Neutrophil (primary cell): ENCODE data around the gene MCOLN2.

Source experiments
- H3K27ac ChIP-seq: fragments of 200-600 bp; sonication (generic); 2 replicates; pipeline ENCODE4 v1.5.1; 2016; ENCODE audit warnings: mild to moderate bottlenecking, moderate library complexity
- H3K27me3 ChIP-seq: fragments of 200-600 bp; sonication (generic); 2 replicates; pipeline ENCODE4 v1.6.0; 2016; ENCODE audit warnings: mild to moderate bottlenecking
- H3K36me3 ChIP-seq: fragments of 200-600 bp; sonication (generic); 2 replicates; pipeline ENCODE4 v1.5.1; 2017
- H3K4me1 ChIP-seq, 2 experiments: fragments of 200-600 bp in 1 of 2; sonication (generic) in 1 of 2; 1 replicate in 1 of 2; 2 replicates in 1 of 2; pipeline versions ENCODE4 v1.5.1 to v1.6.1; 2013 to 2016; ENCODE audit warnings: low read depth in 1 of 2, low read length in 1 of 2, mild to moderate bottlenecking in 1 of 2, moderate library complexity in 1 of 2; ENCODE audit not compliant: control insufficient read depth in 1 of 2, insufficient read depth in 1 of 2
- H3K4me3 ChIP-seq, 2 experiments: fragments of 200-600 bp in 1 of 2; sonication (generic) in 1 of 2; 1 replicate in 1 of 2; 2 replicates in 1 of 2; pipeline ENCODE4 v1.5.1; 2013 to 2016; ENCODE audit warnings: low read depth in 1 of 2, low read length in 1 of 2, mild to moderate bottlenecking in 1 of 2, moderate library complexity in 1 of 2
- H3K9me3 ChIP-seq: fragments of 200-600 bp; sonication (generic); 2 replicates; pipeline ENCODE4 v1.5.1; 2016
- CTCF ChIP-seq: fragments of 200-600 bp; sonication (generic); IDR thresholded peaks from 2 replicates; pipeline ENCODE4 v1.5.1; 2016; ENCODE audit warnings: antibody characterized with exemption

The MCOLN2 gene

GRCh38 chr1:84885469-84885868 lies 111.4 kb downstream of the MCOLN2 start:
- H3K4me3 ChIP-seq: no peak overlapping the region
- peaks cover 3% of the 10 kb centered on the region for H3K27me3 ChIP-seq
- H3K9me3 ChIP-seq: no peaks in the 10 kb centered on the region
- H3K27ac ChIP-seq: no peak overlapping the region
- no peaks in the 10 kb centered on the region for H3K36me3 ChIP-seq
- peaks cover 3 to 9% of the 10 kb centered on the region in 2 experiments for H3K4me1 ChIP-seq
- no peak for TF ChIP-seq CTCF

DNA sequence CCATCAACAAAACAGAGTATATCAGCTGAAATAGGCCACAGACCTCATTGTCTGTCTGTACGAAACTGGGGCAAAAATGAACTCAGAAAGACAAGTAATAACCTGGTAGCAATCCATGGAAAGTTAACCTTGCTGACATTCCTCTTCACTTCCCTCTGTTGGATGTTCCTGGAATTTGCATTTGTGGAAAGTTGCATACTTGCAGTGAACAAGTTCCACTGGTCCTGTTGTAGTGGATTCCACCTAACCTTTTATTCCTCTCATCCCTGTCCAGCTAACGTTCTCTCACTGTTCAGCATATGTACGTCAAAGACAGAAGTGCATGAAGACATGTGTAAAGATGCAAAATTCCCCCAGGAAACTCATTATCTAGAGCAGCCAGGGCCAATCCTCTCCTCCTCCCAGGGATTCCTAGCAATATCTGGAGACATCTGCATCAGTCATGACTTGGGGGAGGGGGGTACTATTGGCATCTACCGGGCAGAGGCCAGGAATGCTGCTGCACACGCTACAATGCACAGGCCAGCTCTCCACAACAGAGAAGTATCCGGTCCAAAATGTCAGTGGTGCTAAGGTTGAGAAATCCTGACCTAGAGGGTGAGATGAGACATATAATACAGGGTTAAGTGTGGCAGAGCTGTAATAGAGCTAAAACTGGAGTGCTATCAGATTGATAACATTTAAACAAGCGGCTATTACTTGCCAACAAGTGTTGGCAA lies 112.1 kb downstream of the MCOLN2 start:
- TF ChIP-seq CTCF: no peak
- H3K27me3 ChIP-seq: no peaks in the 10 kb centered on the region

DNA sequence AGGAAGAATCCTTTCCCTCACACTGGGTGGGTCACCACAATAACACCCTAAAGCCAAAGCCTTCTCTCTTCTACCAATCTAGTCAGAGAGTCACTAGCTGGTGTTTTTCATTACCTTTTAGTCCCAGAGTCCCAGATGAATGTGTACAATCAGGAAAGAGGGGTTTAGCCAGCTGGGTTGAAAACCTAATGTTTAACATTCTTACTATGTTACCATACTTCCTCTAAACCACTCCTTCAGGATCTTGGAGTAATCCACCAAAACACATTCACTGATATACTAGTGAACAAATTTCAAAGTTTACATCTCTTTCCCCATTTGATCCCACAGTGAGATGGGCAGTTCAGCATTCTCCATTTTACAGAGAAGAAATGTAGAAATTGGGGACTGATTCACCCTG lies 113.6 kb downstream of the MCOLN2 start:
- TF ChIP-seq CTCF: no peak
- no peak overlapping the region for H3K27ac ChIP-seq

More for the DNA sequence above, 112.1 kb downstream of the MCOLN2 start:
- H3K9me3 ChIP-seq: no peaks in the 10 kb centered on the region
- no peaks in the 10 kb centered on the region for H3K36me3 ChIP-seq
- no peak overlapping the region for H3K4me3 ChIP-seq
- peaks cover 3 to 9% of the 10 kb centered on the region in 2 experiments for H3K4me1 ChIP-seq
- H3K27ac ChIP-seq: no peak overlapping the region

GRCh38 chr1:84877592-84877991 lies 119.3 kb downstream of the MCOLN2 start:
- H3K9me3 ChIP-seq: no peaks in the 10 kb centered on the region
- no peak for TF ChIP-seq CTCF
- no peak overlapping the region for H3K27ac ChIP-seq
- H3K4me1 ChIP-seq: no peaks in the 10 kb centered on the region
- peaks cover 14% of the 10 kb centered on the region for H3K27me3 ChIP-seq
- H3K36me3 ChIP-seq: no peaks in the 10 kb centered on the region
- H3K4me3 ChIP-seq: no peak overlapping the region

More for the DNA sequence above, 113.6 kb downstream of the MCOLN2 start:
- Histone ChIP-seq H3K27me3 (no peaks in the 10 kb centered on the region), H3K4me3 (no peak overlapping the region), H3K4me1 (no peaks in the 10 kb centered on the region), H3K9me3 (no peaks in the 10 kb centered on the region), H3K36me3 (no peaks in the 10 kb centered on the region)

DNA sequence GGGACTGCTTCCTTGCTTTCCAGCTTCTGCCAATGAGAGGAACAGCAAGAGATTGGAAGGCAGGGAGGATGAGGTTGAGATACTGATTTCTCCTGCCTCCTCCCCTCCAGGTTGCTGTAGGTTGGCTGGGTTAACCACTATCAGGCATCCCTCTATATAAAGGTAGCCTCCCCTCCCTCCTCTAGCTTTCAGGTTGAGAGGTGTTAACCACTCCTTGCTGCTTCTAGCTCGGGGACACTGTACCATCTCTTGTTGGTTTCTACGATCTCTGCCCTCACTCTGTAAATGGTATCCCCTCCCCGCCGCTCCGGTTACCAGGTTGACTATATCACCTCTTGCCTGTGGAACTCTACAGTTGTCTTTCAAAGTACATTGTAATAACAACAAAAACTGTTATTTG lies 120.6 kb downstream of the MCOLN2 start:
- Histone ChIP-seq H3K27ac (no peak overlapping the region), H3K9me3 (no peaks in the 10 kb centered on the region), H3K4me1 (no peaks in the 10 kb centered on the region), H3K27me3 (peaks cover 17% of the 10 kb centered on the region), H3K36me3 (no peaks in the 10 kb centered on the region), H3K4me3 (no peak overlapping the region)
- no peak for TF ChIP-seq CTCF
